A549 (cell line): ENCODE data around the gene CD55. TPM values are rescaled to one million over a fixed set of nuclear protein-coding genes. Genes with fewer than 3 reads are reported as not detected.

Experiments
- ATAC-seq, 2 experiments: fragments of 200-7000 bp in 1 of 2; fragments of >200 bp in 1 of 2; cut with Nextera tagmentation in 1 of 2; cut with Tn5 transposase in 1 of 2; 3 replicates each; pipeline versions ENCODE4 v1.8.0 to v1.9.1; 2018 to 2020; ENCODE audit warnings: mild to moderate bottlenecking in 1 of 2, moderate library complexity in 1 of 2
- CTCF ChIA-PET: fragments of 300-600 bp; sonication (Branson Sonifier 250); formaldehyde crosslinking; extraction: SDS; loops from one replicate; lab custom pipeline; 2021; ENCODE audit warnings: antibody characterized with exemption, inconsistent platforms; lab: Yijun Ruan, JAX
- POLR2A ChIA-PET: fragments of 350-600 bp; formaldehyde crosslinking; extraction: SDS; loops from one replicate; lab custom pipeline; 2021; ENCODE audit warnings: antibody characterized with exemption, inconsistent platforms; lab: Yijun Ruan, JAX
- DNase-seq, 2 experiments: peaks; one replicate each; pipeline versions ENCODE4 v3.0.0 to v3.0.0-alpha.2; 2011 to 2016; ENCODE audit warnings: low read depth in 1 of 2, low spot score in 1 of 2
- FAIRE-seq: peaks from 2 replicates; lab custom pipeline; 2011; peaks lifted over from hg19 to GRCh38; lab: Jason Lieb, UNC
- H3K27ac ChIP-seq, 2 experiments: fragments of >200 bp; sonication (Bioruptor Twin); formaldehyde crosslinking; 3 replicates each; pipeline ENCODE4 v1.5.1; 2016 to 2017
- H3K4me1 ChIP-seq: fragments of >200 bp; sonication (Bioruptor Twin); formaldehyde crosslinking; 3 replicates; pipeline ENCODE4 v1.6.1; 2016
- H3K4me2 ChIP-seq: fragments of >200 bp; sonication (Bioruptor Twin); formaldehyde crosslinking; 3 replicates; pipeline ENCODE4 v1.6.1; 2016
- H3K4me3 ChIP-seq: fragments of >200 bp; sonication (Bioruptor Twin); formaldehyde crosslinking; 3 replicates; pipeline ENCODE4 v1.5.1; 2016
- H3K9me3 ChIP-seq: fragments of >200 bp; sonication (Bioruptor Twin); formaldehyde crosslinking; 3 replicates; pipeline ENCODE4 v1.6.1; 2016
- ATOH8 ChIP-seq: fragments of 250-450 bp; sonication (Bioruptor Pico); IDR thresholded peaks from 2 replicates; pipeline ENCODE4 v1.5.0; 2020; ENCODE audit warnings: low read depth, mild to moderate bottlenecking, moderate library complexity
- CBX8 ChIP-seq: fragments of 200-600 bp; sonication (generic); IDR thresholded peaks from 2 replicates; pipeline ENCODE4 v1.6.1; 2016
- CEBPB ChIP-seq, 2 experiments: fragments of >200 bp in 1 of 2; sonication (Bioruptor Twin) in 1 of 2; formaldehyde crosslinking in 1 of 2; IDR thresholded peaks; 2 replicates each; pipeline ENCODE4 v1.6.1; 2012 to 2016
- FOSB ChIP-seq: fragments of 250-450 bp; sonication (Bioruptor Pico); IDR thresholded peaks from 2 replicates; pipeline ENCODE4 v1.5.0; 2020; ENCODE audit warnings: mild to moderate bottlenecking, moderate library complexity
- HES2 ChIP-seq: fragments of >200 bp; sonication (Bioruptor Twin); formaldehyde crosslinking; IDR thresholded peaks from 2 replicates; pipeline ENCODE4 v1.6.1; 2016
- NPAS2 ChIP-seq: fragments of 250-450 bp; sonication (Bioruptor Pico); IDR thresholded peaks from 2 replicates; pipeline ENCODE4 v1.8.0; 2022; ENCODE audit warnings: mild to moderate bottlenecking, moderate library complexity, borderline replicate concordance
- RFX5 ChIP-seq: fragments of 450-650 bp; IDR thresholded peaks from 2 replicates; pipeline ENCODE4 v1.7.1; 2014; ENCODE audit warnings: antibody characterized with exemption, mild to moderate bottlenecking, moderate library complexity
- USF2 ChIP-seq: fragments of 450-650 bp; IDR thresholded peaks from 2 replicates; pipeline ENCODE4 v1.6.1; 2014; ENCODE audit warnings: antibody characterized with exemption
- WGBS: methylation state at CpG from one replicate; pipeline ENCODE4 v1.1.6; 2017; ENCODE audit errors: missing lambda C conversion rate; 5-methylcytosine and 5-hydroxymethylcytosine counted together
- polyA plus RNA-seq, 4 experiments: library from polyadenylated mRNA; depleted of rRNA in 3 of 4; stranded (reverse); fragments of >200 nt; fragmentation: RNase III in 1 of 4; extraction: RNeasy Plus Mini Kit Qiagen cat#74134 plus additional on column Dnase treatment in 1 of 4; gene quantifications; 2 replicates in 3 of 4; 3 replicates in 1 of 4; pipeline ENCODE4 v1.2.3, GENCODE V29; 2011 to 2017

Gene CD55
- polyA plus RNA-seq, 2 of the 4 experiments (the other 2 are of a cell fraction) = 37.0 to 173 TPM

- TF ChIP-seq ATOH8 (CRISPR knock-in tag) = no peak
- no peak for TF ChIP-seq FOSB
- TF ChIP-seq NPAS2 (CRISPR knock-in tag) = no peak
- TF ChIP-seq CBX8 = no peak
- no peak for TF ChIP-seq RFX5
- TF ChIP-seq HES2 = no peak
Observed at GRCh38 chr1:207405814-207406213, 84.3 kb downstream of the CD55 start (continued).

GRCh38 chr1:207407655-207408260 is 86.3 kb downstream of the CD55 start:
- Histone ChIP-seq H3K9me3 (no peaks in the 10 kb centered on the region), H3K27ac (peak overlapping the region in 1 of 2 experiments; percentile 25; a peak in 1 of 6 replicates), H3K4me3 (no peak overlapping the region), H3K4me2 (no peak overlapping the region), H3K4me1 (no peaks in the 10 kb centered on the region; the same call in 2 of the 3 replicates)
- POLR2A ChIA-PET = no interaction called here
- peak; percentile 48 to 71; a peak in 2 of 4 replicates for TF ChIP-seq CEBPB (IDR thresholded peaks at IDR 0.05)
- no peak for TF ChIP-seq USF2
- ATAC-seq (no peak), DNase-seq (no peak), FAIRE-seq (no peak)
- 5% methylated on average over 1 of the region's 1 CpG for WGBS
- CTCF ChIA-PET = interaction anchor here (1.2 to 5.2 kb wide), 5 partner anchors 86 to 358 kb away, joined by 3 to 94 read pairs (median 3); partner anchors contain the start of gene CD55

Other genes starting within 250 kb of the CD55 start
- 0.57 and 0.74 TPM in 2 replicates for gene C4BPB, start 232.8 kb upstream of the CD55 start, polyA plus RNA-seq (2011; rRNA removed)
- gene C4BPB, start 232.8 kb upstream of the CD55 start, polyA plus RNA-seq (2017; fragmentation: RNase III; extraction: RNeasy Plus Mini Kit Qiagen cat#74134 plus additional on column Dnase treatment) = 4.9 to 9.5 TPM (median 5.1 TPM) in 3 replicates
- 3.6 and 4.9 TPM in 2 replicates for gene C4BPA, start 217.4 kb upstream of the CD55 start, polyA plus RNA-seq (2011; rRNA removed)
- 0.92 to 1.4 TPM (median 1.0 TPM) in 3 replicates for gene C4BPA, start 217.4 kb upstream of the CD55 start, polyA plus RNA-seq (2017; fragmentation: RNase III; extraction: RNeasy Plus Mini Kit Qiagen cat#74134 plus additional on column Dnase treatment)
- gene CR2, start 132.7 kb downstream of the CD55 start, polyA plus RNA-seq (2011; rRNA removed) = not detected in 2 replicates
- gene CR2, start 132.7 kb downstream of the CD55 start, polyA plus RNA-seq (2017; fragmentation: RNase III; extraction: RNeasy Plus Mini Kit Qiagen cat#74134 plus additional on column Dnase treatment) = not detected in 3 replicates
- gene CR1, start 174.5 kb downstream of the CD55 start, polyA plus RNA-seq (2011; rRNA removed) = not detected in 2 replicates
- gene CR1, start 174.5 kb downstream of the CD55 start, polyA plus RNA-seq (2017; fragmentation: RNase III; extraction: RNeasy Plus Mini Kit Qiagen cat#74134 plus additional on column Dnase treatment) = not detected in 3 replicates